HCT116 (cell line): Measurements from ENCODE around the gene MYRFL. TPM values are rescaled to one million over a fixed set of nuclear protein-coding genes. Genes with fewer than 3 reads are reported as not detected.

Experiments
- ATAC-seq: fragments of 200-7000 bp; cut with Tn5 transposase; 2 replicates; pipeline ENCODE4 v1.9.1; 2020; ENCODE audit warnings: mild to moderate bottlenecking, moderate library complexity
- BruUV-seq: library from RNA; stranded (reverse); fragments of 400-500 nt; replicated peaks from 2 replicates; lab custom pipeline; 2021; lab: Mats Ljungman, UMichigan
- CTCF ChIA-PET: fragments of 300-600 bp; sonication (Branson Sonifier 250); formaldehyde crosslinking; loops from one replicate; lab custom pipeline; 2021; ENCODE audit warnings: antibody characterized with exemption; lab: Charles Lee
- POLR2A ChIA-PET: fragments of 300-600, 350-600 bp; sonication (Branson Sonifier 250); formaldehyde crosslinking; loops from one replicate; lab custom pipeline; 2021; ENCODE audit warnings: antibody characterized with exemption; lab: Charles Lee
- RAD21 ChIA-PET, 2 experiments: fragments of 300-600 bp; sonication (Branson Sonifier 250); formaldehyde crosslinking; loops; one replicate each; lab custom pipeline; 2023; ENCODE audit warnings: low total read pairs in 2 of 2; ENCODE audit not compliant: uncharacterized antibody in 2 of 2, unreplicated experiment in 2 of 2, low non-redundant PET in 1 of 2; lab: Charles Lee
- DNase-seq: peaks from one replicate; pipeline ENCODE4 v3.0.0-alpha.2; 2010; ENCODE audit warnings: low read depth, low spot score
- H2AFZ ChIP-seq: fragments of 200-600 bp; shearing (Covaris generic), sonication (generic); 2 replicates; pipeline ENCODE4 v1.6.1; 2017; ENCODE audit warnings: low read depth, mixed run types, mixed read lengths, antibody characterized with exemption, low read length; ENCODE audit not compliant: poor library complexity, severe bottlenecking
- H3K27ac ChIP-seq: 2 replicates; pipeline ENCODE4 v1.5.1; 2012; ENCODE audit warnings: low read depth, low read length
- H3K27me3 ChIP-seq: fragments of 200-600 bp; sonication (generic); 2 replicates; pipeline ENCODE4 v1.6.1; 2016; ENCODE audit warnings: mixed run types, low read length, mixed read lengths; ENCODE audit not compliant: insufficient read depth
- H3K36me3 ChIP-seq, 2 experiments: fragments of 200-500 bp in 1 of 2; fragments of 200-600 bp in 1 of 2; sonication (Bioruptor generic) in 1 of 2; sonication (generic) in 1 of 2; 2 replicates each; pipeline versions ENCODE4 v1.5.1 to v1.6.1; 2014 to 2016; ENCODE audit warnings: low read length in 2 of 2, inconsistent platforms in 1 of 2, mixed read lengths in 1 of 2, mixed run types in 1 of 2; ENCODE audit not compliant: insufficient read depth in 2 of 2, control insufficient read depth in 1 of 2
- H3K4me1 ChIP-seq, 2 experiments: fragments of 200-600 bp in 1 of 2; sonication (generic) in 1 of 2; 2 replicates each; pipeline versions ENCODE4 v1.5.1 to v1.6.1; 2012 to 2017; ENCODE audit warnings: low read length in 2 of 2, inconsistent platforms in 1 of 2, mild to moderate bottlenecking in 1 of 2, mixed read lengths in 1 of 2, mixed run types in 1 of 2, moderate library complexity in 1 of 2; ENCODE audit not compliant: insufficient read depth in 2 of 2, control insufficient read depth in 1 of 2
- H3K4me2 ChIP-seq: fragments of 200-600 bp; sonication (generic); 2 replicates; pipeline ENCODE4 v1.6.1; 2017; ENCODE audit warnings: mixed run types, low read length, mixed read lengths
- H3K4me3 ChIP-seq, 2 experiments: fragments of 200-600 bp in 1 of 2; sonication (generic) in 1 of 2; replicated peaks in 1 of 2; 2 replicates each; pipeline ENCODE4 v1.5.1; 2011 to 2016; ENCODE audit warnings: low read length in 2 of 2, control low read depth in 1 of 2, low read depth in 1 of 2, mild to moderate bottlenecking in 1 of 2, mixed read lengths in 1 of 2, mixed run types in 1 of 2
- H3K79me2 ChIP-seq: fragments of 200-600 bp; sonication (generic); 2 replicates; pipeline ENCODE4 v1.6.1; 2017; ENCODE audit warnings: mild to moderate bottlenecking, mixed run types, low read length, moderate library complexity, mixed read lengths; ENCODE audit not compliant: insufficient read depth
- H3K9ac ChIP-seq: fragments of 200-600 bp; sonication (generic); 2 replicates; pipeline ENCODE4 v1.6.1; 2016; ENCODE audit warnings: low read length, mixed read lengths
- H3K9me2 ChIP-seq: fragments of 200-600 bp; sonication (generic), shearing (Covaris generic); 2 replicates; pipeline ENCODE4 v1.6.1; 2017; ENCODE audit warnings: mixed run types, mild to moderate bottlenecking, moderate library complexity; ENCODE audit not compliant: insufficient read depth
- H3K9me3 ChIP-seq, 2 experiments: fragments of 200-500 bp in 1 of 2; fragments of 200-600 bp in 1 of 2; sonication (Bioruptor generic) in 1 of 2; sonication (generic) in 1 of 2; 2 replicates each; pipeline ENCODE4 v1.6.1; 2014 to 2017; ENCODE audit warnings: low read length in 2 of 2, mixed read lengths in 2 of 2, inconsistent platforms in 1 of 2, low read depth in 1 of 2, mild to moderate bottlenecking in 1 of 2, mixed run types in 1 of 2, moderate library complexity in 1 of 2; ENCODE audit not compliant: control insufficient read depth in 1 of 2, insufficient read depth in 1 of 2
- H4K20me1 ChIP-seq: fragments of 200-600 bp; sonication (generic), shearing (Covaris generic); 2 replicates; pipeline ENCODE4 v1.6.1; 2017; ENCODE audit warnings: mixed run types, mild to moderate bottlenecking, moderate library complexity; ENCODE audit not compliant: insufficient read depth
- CBX3 ChIP-seq: IDR thresholded peaks from 2 replicates; pipeline ENCODE4 v1.6.1; 2012; ENCODE audit warnings: low read depth
- CEBPB ChIP-seq: IDR thresholded peaks from 2 replicates; pipeline ENCODE4 v1.6.1; 2012; ENCODE audit warnings: low read depth
- EGR1 ChIP-seq: IDR thresholded peaks from 2 replicates; pipeline ENCODE4 v1.6.1; 2012; ENCODE audit warnings: low read depth
- ELF1 ChIP-seq: IDR thresholded peaks from 2 replicates; pipeline ENCODE4 v1.6.1; 2012; ENCODE audit warnings: low read depth, borderline replicate concordance
- EZH2 ChIP-seq: fragments of 200-600 bp; sonication (generic); IDR thresholded peaks from 2 replicates; pipeline ENCODE4 v1.6.1; 2017; ENCODE audit warnings: antibody characterized with exemption, mixed run types
- EZH2phosphoT487 ChIP-seq: fragments of 200-600 bp; IDR thresholded peaks from 2 replicates; pipeline ENCODE4 v1.6.1; 2018; ENCODE audit warnings: antibody characterized with exemption, borderline replicate concordance
- FOSL1 ChIP-seq: IDR thresholded peaks from 2 replicates; pipeline ENCODE4 v1.6.1; 2012; ENCODE audit warnings: low read depth
- JUND ChIP-seq: IDR thresholded peaks from 2 replicates; pipeline ENCODE4 v1.6.1; 2012
- POLR2A ChIP-seq: IDR thresholded peaks from 2 replicates; pipeline ENCODE4 v1.7.0; 2011; ENCODE audit warnings: borderline replicate concordance; ENCODE audit not compliant: insufficient read depth, insufficient read length; ENCODE audit errors: extremely low read depth
- POLR2AphosphoS5 ChIP-seq: IDR thresholded peaks from 2 replicates; pipeline ENCODE4 v1.6.1; 2011; ENCODE audit warnings: mild to moderate bottlenecking, low read depth, low read length, moderate library complexity
- RAD21 ChIP-seq: IDR thresholded peaks from 2 replicates; pipeline ENCODE4 v1.6.1; 2012; ENCODE audit warnings: low read depth, mild to moderate bottlenecking
- SIN3A ChIP-seq: IDR thresholded peaks from 2 replicates; pipeline ENCODE4 v1.6.1; 2012; ENCODE audit warnings: low read depth
- SP1 ChIP-seq: IDR thresholded peaks from 2 replicates; pipeline ENCODE4 v1.6.1; 2012; ENCODE audit warnings: low read depth
- SRF ChIP-seq: IDR thresholded peaks from 2 replicates; pipeline ENCODE4 v1.6.1; 2012; ENCODE audit warnings: low read depth
- TCF7L2 ChIP-seq: IDR thresholded peaks from 2 replicates; pipeline ENCODE4 v1.7.0; 2011; ENCODE audit warnings: borderline replicate concordance, inconsistent platforms; ENCODE audit not compliant: insufficient read depth, insufficient read length; ENCODE audit errors: extremely low read depth
- ZNF274 ChIP-seq: fragments of 200-500 bp; sonication (Bioruptor generic); IDR thresholded peaks from 2 replicates; pipeline ENCODE4 v1.6.1; 2014; ENCODE audit warnings: mild to moderate bottlenecking, low read depth, low read length, inconsistent platforms
- intact Hi-C: fragments of 100-400 bp; cut with micrococcal nuclease; formaldehyde crosslinking; loops from 2 replicates; pipeline ENCODE4 v1.10.0; 2022
- total RNA-seq: library from RNA; stranded (reverse); gene quantifications from one replicate; pipeline ENCODE4 v1.2.1, GENCODE V29; 2021; ENCODE audit not compliant: unreplicated experiment
- TF ChIP-seq, protein P1 (sequence below): IDR thresholded peaks from 2 replicates; pipeline ENCODE4 v1.6.1; 2011; ENCODE audit warnings: mild to moderate bottlenecking, low read length, moderate library complexity; ENCODE audit not compliant: insufficient replicate concordance; ENCODE audit errors: extremely low read depth
- TF ChIP-seq, protein P2 (sequence below), 3 experiments: fragments of 200-600 bp in 1 of 3; sonication (generic) in 1 of 3; IDR thresholded peaks in 2 of 3; conservative IDR thresholded peaks in 1 of 3; 2 replicates each; pipeline ENCODE4 v1.5.1; 2012 to 2017; ENCODE audit warnings: low read depth in 2 of 3, low read length in 2 of 3, antibody characterized with exemption in 1 of 3, borderline replicate concordance in 1 of 3, control low read depth in 1 of 3, mild to moderate bottlenecking in 1 of 3, mixed read lengths in 1 of 3, mixed run types in 1 of 3, moderate library complexity in 1 of 3; ENCODE audit not compliant: insufficient read depth in 1 of 3
- TF ChIP-seq, protein P3 (sequence below): IDR thresholded peaks from 2 replicates; pipeline ENCODE4 v1.6.1; 2012

Gene MYRFL
- total RNA-seq, 1 experiment from 2014 or later: 0.30 TPM

DNA sequence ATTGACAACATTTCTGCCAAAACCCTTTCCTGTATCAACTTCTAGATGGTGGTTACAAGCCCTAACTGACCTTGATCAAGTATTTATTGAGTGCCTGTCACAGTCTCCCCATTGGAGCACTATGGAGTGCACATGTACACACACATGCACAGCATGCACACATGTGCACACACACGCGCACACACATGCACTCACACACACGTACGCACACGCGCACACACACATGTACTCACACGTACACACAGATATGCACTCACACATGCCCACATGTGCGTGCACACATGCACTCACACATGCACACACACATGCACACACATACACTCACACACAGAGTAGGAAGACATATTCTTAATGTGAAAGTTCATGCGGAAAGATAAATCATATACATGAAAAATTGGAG is 43.7 kb downstream of the MYRFL start:
- H3K27ac ChIP-seq: no peak overlapping the region
- H2AFZ ChIP-seq: no peak overlapping the region
- no peaks in the 10 kb centered on the region for H3K27me3 ChIP-seq
- no peak overlapping the region for H3K4me3 ChIP-seq
- intact Hi-C loops: no loop called here
- ATAC-seq (no peak), DNase-seq (no peak)
- H3K9me3 ChIP-seq: no peaks in the 10 kb centered on the region
- ChIA-PET RAD21 (no interaction called here), CTCF (no interaction called here), POLR2A (no interaction called here)
- H3K4me2 ChIP-seq: no peak overlapping the region
- no peaks in the 10 kb centered on the region for H4K20me1 ChIP-seq
- H3K36me3 ChIP-seq: no peaks in the 10 kb centered on the region
- H3K9me2 ChIP-seq: no peaks in the 10 kb centered on the region
- no peak for TF ChIP-seq CEBPB
- no peak for TF ChIP-seq TCF7L2
- TF ChIP-seq EZH2phosphoT487: no peak
- no peak for TF ChIP-seq ZNF274
- TF ChIP-seq JUND: no peak
- TF ChIP-seq, protein P1, sequence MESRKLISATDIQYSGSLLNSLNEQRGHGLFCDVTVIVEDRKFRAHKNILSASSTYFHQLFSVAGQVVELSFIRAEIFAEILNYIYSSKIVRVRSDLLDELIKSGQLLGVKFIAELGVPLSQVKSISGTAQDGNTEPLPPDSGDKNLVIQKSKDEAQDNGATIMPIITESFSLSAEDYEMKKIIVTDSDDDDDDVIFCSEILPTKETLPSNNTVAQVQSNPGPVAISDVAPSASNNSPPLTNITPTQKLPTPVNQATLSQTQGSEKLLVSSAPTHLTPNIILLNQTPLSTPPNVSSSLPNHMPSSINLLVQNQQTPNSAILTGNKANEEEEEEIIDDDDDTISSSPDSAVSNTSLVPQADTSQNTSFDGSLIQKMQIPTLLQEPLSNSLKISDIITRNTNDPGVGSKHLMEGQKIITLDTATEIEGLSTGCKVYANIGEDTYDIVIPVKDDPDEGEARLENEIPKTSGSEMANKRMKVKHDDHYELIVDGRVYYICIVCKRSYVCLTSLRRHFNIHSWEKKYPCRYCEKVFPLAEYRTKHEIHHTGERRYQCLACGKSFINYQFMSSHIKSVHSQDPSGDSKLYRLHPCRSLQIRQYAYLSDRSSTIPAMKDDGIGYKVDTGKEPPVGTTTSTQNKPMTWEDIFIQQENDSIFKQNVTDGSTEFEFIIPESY: no peak
- TF ChIP-seq SP1: no peak
- no peak for TF ChIP-seq CBX3
- TF ChIP-seq, protein P2, sequence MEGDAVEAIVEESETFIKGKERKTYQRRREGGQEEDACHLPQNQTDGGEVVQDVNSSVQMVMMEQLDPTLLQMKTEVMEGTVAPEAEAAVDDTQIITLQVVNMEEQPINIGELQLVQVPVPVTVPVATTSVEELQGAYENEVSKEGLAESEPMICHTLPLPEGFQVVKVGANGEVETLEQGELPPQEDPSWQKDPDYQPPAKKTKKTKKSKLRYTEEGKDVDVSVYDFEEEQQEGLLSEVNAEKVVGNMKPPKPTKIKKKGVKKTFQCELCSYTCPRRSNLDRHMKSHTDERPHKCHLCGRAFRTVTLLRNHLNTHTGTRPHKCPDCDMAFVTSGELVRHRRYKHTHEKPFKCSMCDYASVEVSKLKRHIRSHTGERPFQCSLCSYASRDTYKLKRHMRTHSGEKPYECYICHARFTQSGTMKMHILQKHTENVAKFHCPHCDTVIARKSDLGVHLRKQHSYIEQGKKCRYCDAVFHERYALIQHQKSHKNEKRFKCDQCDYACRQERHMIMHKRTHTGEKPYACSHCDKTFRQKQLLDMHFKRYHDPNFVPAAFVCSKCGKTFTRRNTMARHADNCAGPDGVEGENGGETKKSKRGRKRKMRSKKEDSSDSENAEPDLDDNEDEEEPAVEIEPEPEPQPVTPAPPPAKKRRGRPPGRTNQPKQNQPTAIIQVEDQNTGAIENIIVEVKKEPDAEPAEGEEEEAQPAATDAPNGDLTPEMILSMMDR (IDR thresholded peaks at IDR 0.05 in 2 of 3, conservative IDR thresholded peaks at IDR 0.05 in 1 of 3; ENCODE audit: borderline replicate concordance in 1 of 3, insufficient read depth in 1 of 3, low read depth in 2 of 3, low read length in 2 of 3): no peak
- TF ChIP-seq, protein P3, sequence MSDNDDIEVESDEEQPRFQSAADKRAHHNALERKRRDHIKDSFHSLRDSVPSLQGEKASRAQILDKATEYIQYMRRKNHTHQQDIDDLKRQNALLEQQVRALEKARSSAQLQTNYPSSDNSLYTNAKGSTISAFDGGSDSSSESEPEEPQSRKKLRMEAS: no peak
- TF ChIP-seq SIN3A: no peak
- no peak for TF ChIP-seq ELF1
- TF ChIP-seq SRF: no peak
- TF ChIP-seq EZH2: no peak
- TF ChIP-seq EGR1: no peak
- no peak for TF ChIP-seq RAD21
- no peak for TF ChIP-seq FOSL1
- no peak for TF ChIP-seq POLR2A
- no peak for TF ChIP-seq POLR2AphosphoS5
- H3K79me2 ChIP-seq: no peaks in the 10 kb centered on the region
- no peaks in the 10 kb centered on the region for H3K4me1 ChIP-seq
- no TSS peak for BruUV-seq
- no peak overlapping the region for H3K9ac ChIP-seq
